GM19239 (cell line): ENCODE measurements around the gene NXPE3.
A peak's percentile ranks its signal among the peaks of the same experiment; 100 is the strongest.
"Not testable (repeated sequence)": the region's sequence is repeated elsewhere in the genome, so short reads cannot be mapped to it uniquely, and the experiment has no call there.

Experiments used
- DNase-seq: peaks from one replicate; pipeline ENCODE4 v3.0.0; 2011; ENCODE audit warnings: low spot score; ENCODE audit not compliant: insufficient read length
- FAIRE-seq: peaks from 2 replicates; lab custom pipeline; 2011; peaks lifted over from hg19 to GRCh38; lab: Jason Lieb, UNC

Gene NXPE3

DNA sequence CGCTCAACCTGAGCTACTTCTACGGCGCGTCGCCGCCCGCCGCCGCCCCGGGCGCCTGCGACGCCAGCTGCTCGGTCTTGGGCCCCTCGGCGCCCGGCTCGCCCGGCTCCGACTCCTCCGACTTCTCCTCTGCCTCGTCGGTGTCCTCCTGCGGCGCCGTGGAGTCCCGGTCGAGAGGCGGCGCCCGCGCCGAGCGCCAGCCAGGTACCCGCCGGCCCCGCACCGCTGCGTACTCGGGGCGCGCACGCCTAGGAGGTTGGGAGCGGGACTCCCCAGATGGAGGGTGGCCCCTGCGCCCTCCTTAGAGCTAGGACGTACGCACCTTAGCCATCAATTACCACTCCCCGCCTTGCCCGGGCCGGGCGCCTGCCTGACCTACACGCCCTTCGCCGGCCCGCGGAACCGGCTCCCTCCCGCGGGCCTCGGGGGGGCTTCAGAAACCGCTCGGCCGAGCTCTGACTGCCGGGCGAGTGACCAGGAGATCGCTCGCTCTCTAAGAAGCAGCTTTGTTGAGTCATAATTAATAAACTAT, 70.8 kb downstream of the NXPE3 start:
- FAIRE-seq (no peak), DNase-seq (no peak)

DNA sequence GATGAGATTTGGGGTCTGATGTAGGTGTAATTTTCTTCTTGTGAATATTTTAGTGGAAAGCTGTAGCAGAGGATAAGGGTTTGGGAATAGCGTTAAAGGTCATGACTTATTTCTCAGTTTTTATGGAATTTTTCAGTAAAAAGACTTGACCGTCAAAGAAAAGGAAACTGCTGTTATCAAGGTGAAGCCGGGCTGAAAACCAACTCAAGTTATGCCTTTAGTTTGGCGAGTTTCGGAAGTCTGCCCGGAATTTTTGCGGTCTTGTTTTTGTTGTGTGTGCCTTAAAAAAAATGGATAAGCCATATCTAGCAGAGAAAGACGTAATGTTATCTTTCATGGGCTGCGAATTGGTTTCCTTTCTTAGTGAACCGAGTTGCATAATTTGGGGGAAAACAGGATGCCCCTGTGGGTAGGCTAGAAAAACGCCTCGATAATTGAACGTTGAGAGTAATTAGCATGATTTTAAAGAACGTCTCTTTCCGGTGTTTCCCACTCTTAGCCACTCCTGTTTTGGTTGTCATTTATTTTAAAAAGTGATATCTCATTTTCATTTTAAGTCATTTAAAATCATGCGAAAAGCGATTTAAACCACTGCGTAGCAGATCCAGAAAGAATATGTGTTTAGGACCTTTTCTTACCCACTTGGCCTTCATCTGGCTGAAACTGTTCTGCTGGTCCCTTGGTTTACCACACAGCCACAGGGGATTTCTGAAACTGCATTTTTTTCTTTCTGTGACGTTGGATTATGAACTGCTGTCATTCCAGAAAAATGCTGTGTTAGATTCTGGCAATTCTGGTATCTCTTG, 71.4 kb downstream of the NXPE3 start:
- no peak for DNase-seq
- peak; percentile 92 for FAIRE-seq

DNA sequence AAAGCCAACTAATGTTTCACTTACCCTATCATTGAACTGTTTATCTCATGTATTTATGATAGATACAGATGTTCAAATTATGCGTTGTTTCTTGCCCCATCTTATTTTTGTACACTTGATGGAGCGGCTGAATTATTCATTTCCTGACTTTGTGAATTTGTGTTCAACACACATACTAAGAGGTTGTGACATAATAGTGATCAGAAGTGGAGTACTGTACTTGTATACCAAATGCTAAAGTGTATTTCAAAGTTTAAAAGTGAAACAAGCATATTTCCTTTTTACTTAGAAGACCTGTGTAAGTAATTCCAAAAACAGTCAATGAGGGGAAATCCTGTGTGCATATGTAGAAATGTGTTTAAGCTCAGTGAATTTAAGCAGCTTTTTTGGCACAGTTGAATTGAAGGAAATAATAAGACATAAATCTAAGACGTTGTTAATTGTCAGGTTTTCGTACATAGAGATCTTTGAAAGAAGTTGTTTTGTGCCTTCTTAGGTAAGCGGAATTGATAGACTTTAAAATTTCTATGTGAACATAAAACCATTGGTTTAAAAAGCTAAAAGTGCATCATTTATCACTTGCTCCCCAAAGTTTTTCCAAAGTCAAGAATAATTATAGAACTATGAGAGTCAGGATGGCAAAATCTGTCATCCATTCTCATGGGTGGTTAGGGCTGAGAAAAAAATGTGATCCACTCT, 72.2 kb downstream of the NXPE3 start:
- no peak for DNase-seq
- FAIRE-seq = no peak

DNA sequence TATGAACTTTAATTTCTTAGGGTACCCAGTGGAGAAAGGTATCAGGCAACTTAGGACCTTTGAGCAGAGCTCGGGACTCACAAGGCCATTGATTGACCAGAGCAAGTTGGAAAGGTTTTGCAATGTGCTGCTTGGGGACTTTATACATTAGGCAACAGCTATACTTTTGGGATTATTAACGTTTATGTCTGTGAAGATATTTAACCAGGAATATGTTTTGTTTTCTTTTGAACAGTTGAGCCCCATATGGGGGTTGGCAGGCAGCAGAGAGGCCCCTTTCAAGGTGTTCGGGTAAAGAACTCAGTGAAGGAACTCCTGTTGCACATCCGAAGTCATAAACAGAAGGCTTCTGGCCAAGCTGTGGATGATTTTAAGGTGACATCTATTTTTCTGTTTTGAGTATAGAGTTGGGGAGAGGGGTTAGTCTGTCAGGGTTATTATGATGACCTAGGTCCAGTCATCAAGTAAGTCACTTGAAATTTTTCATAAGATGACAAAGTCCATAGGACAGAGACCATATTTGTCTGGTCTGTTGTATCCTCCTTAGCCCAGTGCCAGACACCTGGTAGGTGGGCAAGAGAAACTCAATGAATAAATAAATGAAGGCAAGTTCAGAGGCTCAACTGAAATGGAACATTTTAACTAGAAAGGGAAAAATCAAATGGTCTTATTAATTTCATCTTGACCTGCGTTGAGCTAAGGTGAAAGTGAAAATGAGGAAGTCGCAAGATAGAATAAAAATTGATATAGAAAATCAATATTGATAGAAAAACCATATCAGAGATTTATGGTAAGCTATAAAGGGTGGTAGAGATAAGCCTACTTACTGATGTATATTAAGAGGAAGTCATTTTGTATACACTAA, 73.1 kb downstream of the NXPE3 start:
- FAIRE-seq (peak; percentile 68), DNase-seq (no peak)

DNA sequence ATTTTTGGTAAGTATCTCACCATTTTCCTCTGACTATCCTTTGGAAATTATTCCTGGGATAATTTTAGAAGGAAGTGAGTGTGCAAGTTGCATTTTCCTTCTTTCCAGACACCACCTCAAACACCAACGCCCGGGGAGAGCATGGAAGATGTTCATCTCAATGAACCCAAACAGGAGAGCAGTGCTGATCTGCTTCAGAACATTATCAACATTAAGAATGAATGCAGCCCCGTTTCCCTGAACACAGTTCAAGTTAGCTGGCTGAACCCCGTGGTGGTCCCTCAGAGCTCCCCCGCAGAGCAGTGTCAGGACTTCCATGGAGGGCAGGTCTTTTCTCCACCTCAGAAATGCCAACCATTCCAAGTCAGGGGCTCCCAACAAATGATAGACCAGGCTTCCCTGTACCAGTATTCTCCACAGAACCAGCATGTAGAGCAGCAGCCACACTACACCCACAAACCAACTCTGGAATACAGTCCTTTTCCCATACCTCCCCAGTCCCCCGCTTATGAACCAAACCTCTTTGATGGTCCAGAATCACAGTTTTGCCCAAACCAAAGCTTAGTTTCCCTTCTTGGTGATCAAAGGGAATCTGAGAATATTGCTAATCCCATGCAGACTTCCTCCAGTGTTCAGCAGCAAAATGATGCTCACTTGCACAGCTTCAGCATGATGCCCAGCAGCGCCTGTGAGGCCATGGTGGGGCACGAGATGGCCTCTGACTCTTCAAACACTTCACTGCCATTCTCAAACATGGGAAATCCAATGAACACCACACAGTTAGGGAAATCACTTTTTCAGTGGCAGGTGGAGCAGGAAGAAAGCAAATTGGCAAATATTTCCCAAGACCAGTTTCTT, 74.2 kb downstream of the NXPE3 start:
- FAIRE-seq (no peak), DNase-seq (no peak)

DNA sequence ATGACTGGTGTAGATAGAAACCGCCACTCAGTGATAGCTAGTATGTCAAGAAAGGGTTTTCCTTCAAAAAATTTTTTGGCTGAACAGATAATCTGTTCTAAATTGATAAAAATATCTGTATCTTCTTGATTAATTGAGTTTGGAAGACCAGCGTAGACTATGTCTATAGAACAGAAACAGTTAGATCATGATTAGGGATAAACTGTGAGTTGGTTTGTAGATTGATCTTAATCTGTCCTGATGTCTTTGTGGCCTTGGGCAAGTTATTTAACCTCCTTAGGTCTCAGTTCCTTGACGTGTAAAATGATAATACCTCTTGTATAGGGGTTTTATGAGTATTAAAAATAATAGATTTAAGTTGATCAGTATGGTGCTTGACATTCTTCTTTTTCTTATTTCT, 75.0 kb downstream of the NXPE3 start:
- DNase-seq (no peak), FAIRE-seq (no peak)

DNA sequence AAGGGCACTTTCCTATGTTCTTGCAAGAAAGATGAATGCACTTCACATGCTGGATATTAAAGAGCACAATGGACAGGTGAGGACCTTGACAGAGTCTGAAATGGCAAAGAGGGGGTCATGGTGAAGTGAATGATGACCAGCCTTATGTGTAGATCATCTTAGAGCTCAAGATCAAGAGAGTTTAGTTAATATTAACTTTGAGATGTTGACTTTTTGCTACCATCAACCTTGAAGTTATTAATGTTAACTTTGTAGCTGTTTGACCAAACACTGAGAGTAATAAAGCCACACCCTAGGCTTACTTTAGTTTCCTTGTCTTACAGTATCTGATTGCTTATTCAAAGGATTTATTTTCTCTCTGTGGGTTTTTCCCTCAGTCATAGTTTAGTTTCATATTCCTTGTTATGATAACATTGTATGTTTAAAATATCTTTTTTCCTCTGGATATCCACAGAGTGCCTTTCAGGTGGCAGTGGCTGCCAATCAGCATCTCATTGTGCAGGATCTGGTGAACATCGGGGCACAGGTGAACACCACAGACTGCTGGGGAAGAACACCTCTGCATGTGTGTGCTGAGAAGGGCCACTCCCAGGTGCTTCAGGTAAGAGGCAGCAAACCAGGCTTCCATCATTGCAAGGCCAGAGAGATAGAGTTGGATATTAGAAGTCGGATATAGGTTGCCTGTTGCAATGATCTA, 75.7 kb downstream of the NXPE3 start:
- FAIRE-seq = no peak
- DNase-seq = no peak

DNA sequence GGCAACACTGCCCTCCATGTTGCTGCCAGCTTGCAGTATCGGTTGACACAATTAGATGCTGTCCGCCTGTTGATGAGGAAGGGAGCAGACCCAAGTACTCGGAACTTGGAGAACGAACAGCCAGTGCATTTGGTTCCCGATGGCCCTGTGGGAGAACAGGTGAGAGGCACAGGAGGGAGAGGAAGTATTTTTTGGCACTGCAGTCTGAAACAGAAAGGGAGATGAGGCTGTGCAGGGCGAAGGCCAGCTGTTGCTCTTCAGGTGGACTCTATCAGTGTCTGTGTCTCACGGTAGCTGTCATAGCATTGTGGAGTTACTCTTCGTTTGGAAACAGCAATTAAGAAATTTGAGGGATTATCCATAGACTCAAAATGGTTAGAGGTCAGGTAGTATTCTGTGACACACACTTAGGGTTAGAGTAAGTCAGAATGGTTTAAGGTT, 78.3 kb downstream of the NXPE3 start:
- no peak for FAIRE-seq
- DNase-seq = no peak

DNA sequence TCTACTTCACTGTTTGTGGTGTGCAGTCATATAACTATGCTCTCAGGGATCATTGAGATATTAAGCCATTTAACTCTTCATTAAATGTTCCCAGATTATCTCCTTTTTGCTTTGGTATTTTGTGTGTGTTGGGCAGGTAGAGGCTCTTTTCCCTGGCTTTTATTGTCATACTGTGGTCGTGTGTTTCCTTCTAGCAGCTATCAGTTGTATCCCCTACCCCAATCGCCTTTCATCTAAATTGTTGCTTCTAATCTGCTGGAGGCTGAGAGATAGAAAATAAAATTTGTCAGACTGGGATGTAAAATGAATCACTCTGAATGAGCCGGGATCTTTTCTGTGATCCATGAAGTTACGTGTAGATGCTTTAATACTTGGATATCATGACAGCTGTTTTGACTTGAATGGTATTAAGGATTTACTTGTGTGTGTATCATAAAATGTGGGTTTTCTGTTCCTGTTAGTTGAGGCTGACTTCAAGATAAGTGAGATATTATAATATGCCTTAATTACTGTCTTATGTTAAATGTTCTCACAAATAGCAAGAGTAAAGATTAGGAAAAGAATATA, 79.5 kb downstream of the NXPE3 start:
- DNase-seq (no peak), FAIRE-seq (peak; percentile 51)

DNA sequence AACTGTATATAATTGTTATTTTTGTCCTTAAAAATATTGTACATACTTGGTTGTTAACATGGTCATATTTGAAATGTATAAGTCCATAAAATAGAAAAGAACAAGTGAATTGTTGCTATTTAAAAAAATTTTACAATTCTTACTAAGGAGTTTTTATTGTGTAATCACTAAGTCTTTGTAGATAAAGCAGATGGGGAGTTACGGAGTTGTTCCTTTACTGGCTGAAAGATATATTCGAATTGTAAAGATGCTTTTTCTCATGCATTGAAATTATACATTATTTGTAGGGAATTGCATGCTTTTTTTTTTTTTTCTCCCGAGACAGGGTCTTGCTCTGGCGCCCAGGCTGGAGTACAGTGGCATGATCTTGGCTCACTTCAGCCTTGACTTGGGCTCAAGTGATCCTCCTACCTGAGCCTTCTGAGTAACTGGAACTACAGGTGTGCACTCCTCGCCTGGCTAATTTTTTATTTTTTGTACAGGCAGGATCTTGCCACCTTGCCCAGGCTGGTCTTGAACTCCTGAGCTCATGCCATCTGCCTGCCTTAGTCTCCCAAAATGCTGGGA, 81.0 kb downstream of the NXPE3 start:
- DNase-seq = no peak
- FAIRE-seq = peak; percentile 72

DNA sequence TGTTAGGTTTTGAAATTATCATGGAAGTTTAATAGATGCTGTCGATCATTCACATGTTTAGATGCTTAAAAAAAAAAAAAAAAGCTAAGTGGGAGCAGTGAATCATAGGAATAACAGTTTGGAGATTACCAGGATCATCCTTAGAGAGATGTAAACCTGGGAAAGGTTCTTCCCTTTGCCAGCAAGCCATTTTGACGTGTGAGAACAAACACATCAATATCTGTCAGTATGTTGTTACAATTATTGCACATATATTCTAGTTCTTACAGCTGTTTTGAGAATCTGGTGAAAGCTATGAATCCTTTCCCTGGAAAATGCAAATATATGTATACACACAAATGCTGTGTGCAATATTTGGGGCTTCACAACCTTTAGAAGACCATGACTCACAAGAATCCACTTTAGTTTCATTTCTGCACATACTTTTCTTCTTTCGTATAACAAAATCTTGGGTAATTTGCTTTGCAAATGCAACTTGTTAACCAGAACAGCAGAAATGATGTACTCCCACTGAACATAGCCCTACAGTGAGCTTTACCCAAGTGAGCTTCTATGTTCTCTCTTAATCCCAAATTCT, 82.3 kb downstream of the NXPE3 start:
- no peak for DNase-seq
- FAIRE-seq = peak; percentile 14

DNA sequence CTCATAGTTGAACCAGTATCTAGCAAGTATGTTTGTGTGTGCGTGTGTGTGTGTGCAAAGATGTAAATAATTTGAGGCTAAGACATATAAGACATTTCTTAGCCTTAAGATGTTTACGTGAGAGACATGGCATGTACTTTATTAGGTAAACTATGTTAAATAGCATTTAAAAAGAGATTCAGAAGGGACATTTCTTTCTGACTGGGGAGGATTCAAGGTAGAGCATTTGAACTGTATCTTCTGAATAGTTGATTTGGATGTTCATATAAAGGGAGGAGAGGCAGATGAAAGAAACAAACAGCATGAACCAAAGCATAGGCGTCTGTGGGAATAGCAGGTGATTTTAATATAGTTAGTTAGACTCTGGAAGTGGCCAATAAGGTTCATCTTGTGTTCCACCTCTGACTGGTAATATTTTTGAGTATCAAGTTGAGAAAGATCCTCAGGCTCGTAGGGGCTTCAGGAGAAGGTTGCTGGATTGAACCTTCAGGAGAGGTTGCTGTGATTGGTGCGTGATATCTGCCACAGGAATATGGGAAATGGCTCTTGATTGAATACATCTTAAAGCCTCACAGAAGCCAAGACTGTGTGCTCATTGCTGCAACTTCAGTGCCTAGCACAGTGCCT, 82.9 kb downstream of the NXPE3 start:
- peak; percentile 42 for FAIRE-seq
- no peak for DNase-seq

DNA sequence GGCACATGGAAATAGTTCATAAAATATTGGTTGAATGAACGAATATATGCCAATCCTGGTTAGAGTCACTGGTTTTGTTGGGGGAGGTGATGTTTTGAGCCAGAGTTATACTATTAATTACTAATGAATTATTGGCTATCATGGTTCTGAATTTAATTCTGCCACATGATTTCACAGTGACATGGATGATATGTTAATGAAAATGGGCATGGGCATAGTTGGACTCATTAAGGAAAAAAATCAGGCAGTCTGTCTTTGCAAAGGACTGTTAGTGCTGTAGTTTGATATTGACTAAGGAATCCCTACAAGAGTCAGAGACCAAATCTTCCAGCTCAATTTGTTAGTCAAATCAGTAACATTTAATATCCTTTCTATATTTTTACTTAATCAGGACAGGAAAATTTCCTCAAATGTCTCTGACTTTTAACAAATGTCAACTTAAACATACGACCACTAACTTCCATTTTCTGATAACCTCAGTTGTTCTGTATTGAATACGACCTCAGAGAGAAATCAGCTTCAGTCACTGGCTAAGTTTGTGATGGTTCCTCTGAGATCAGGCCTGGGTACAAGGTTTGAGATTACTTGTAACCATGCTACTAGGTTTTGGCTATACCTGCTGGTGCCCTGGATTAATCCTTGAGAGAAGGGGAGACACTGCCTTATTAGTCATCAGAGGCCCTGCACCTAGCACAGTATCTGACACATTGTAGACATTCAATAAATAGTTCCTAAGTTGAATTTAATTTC, 83.6 kb downstream of the NXPE3 start:
- FAIRE-seq = peak; percentile 52
- DNase-seq = no peak

DNA sequence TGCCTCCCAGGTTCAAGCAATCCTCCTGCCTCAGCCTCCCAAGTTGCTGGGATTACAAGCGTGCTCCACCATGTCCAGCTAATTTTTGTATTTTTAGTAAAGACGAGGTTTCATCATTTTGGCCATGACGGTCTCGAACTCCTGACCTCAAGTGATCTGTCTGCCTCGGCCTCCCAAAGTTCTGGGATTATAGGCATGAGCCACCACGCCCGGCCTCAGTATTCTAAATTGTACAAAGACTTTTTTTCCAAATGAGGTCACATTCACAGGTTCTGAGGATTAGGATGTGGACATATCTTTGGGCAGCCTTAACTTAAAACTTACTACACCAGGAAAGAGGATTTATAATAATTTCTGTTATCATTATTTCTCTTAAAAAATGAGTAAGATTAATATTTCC, 85.9 kb downstream of the NXPE3 start:
- FAIRE-seq, DNase-seq: not testable (repeated sequence)

DNA sequence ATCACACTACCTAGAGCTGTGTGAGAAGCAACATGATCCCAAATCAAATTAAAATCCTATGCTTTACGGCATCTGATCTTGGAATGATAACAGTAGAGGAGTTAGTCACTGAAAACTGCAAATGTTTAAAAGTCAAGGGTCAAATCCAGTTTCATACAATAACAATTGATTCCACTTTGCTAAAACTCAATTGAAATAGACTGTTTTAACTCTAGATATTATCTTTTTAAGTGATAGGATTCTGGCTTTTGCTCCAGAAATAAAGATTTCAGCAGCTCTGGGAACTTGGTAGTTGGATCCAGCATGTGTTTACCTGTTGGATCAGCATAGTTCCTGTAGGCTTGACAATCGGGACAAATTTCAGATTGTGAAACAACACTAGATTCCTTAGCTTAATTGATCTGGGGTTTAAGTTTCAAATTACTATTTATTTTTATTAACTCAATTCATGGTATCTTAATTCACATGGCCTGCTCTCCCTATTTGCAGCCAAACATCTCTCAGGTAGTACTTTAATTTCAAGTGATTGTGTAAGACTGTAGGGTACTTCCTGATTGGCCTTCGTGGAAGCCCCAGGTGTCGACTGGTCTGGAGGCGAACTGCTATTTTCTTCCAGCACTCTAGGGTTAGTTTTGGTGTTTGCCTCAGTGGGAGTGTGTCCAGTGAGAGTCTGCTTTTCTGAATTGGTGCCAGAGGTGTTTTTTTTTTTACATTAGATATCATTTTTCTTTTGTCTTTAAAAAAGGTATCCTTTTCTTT, 86.9 kb downstream of the NXPE3 start:
- FAIRE-seq (no peak), DNase-seq (no peak)

DNA sequence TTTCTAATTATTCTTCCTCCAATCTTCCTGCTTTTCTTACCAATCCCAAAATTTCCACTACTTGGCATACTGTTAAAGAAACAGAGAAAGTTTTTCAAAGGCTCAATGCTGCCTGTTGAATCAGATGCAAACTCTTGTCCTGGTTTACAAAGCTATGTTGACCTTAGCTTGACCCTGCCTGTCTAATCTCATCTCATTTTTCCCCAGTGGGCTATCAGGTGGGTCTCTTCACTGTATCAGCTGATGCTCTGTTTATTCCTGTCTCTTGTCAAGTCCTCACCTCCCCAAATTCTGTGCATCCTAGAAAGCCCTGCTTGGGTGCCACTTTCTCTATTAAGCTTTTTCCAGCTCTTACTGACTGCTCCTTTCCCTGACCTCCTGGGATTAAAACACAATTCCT, 88.5 kb downstream of the NXPE3 start:
- FAIRE-seq = no peak
- DNase-seq = no peak
